ENCODE measurements around the gene FAM131C.
"Not testable (repeated sequence)": the region's sequence is repeated elsewhere in the genome, so short reads cannot be mapped to it uniquely, and the experiment has no call there.

Gene FAM131C

GRCh38 chr1:16076865-16077238, 3.4 kb upstream of the FAM131C start:
- DNase-seq (ENCODE audit: low read depth) = no peak

- DNase-seq (ENCODE audit: low read depth) = peak; percentile 71
Measured at GRCh38 chr1:16076031-16076864, 2.8 kb upstream of the FAM131C start.

- DNase-seq (ENCODE audit: low read depth) = no peak
Measured at GRCh38 chr1:16075337-16076030, 2.0 kb upstream of the FAM131C start.

- DNase-seq (ENCODE audit: low read depth) = no peak
Measured at GRCh38 chr1:16074217-16074616, 766 bp upstream of the FAM131C start.

- DNase-seq (ENCODE audit: low read depth) = no peak
Measured at GRCh38 chr1:16072616-16073484, 601 bp downstream of the FAM131C start.

GRCh38 chr1:16072095-16072494, 1.4 kb downstream of the FAM131C start:
- DNase-seq (ENCODE audit: low read depth) = no peak

GRCh38 chr1:16071614-16072013, 1.8 kb downstream of the FAM131C start:
- DNase-seq (ENCODE audit: low read depth) = no peak

- no peak for DNase-seq (ENCODE audit: low read depth)
Measured at GRCh38 chr1:16070640-16071355, 2.7 kb downstream of the FAM131C start.

- DNase-seq (ENCODE audit: low read depth) = no peak
Measured at GRCh38 chr1:16068356-16069270, 4.8 kb downstream of the FAM131C start.

- no peak for DNase-seq (ENCODE audit: low read depth)
Measured at GRCh38 chr1:16067933-16068332, 5.5 kb downstream of the FAM131C start.

- no peak for DNase-seq (ENCODE audit: low read depth)
Measured at GRCh38 chr1:16067127-16067768, 6.2 kb downstream of the FAM131C start.

GRCh38 chr1:16066245-16066644, 7.2 kb downstream of the FAM131C start:
- no peak for DNase-seq (ENCODE audit: low read depth)

GRCh38 chr1:16065269-16065576, 8.2 kb downstream of the FAM131C start:
- no peak for DNase-seq (ENCODE audit: low read depth)

GRCh38 chr1:16064536-16065268, 8.7 kb downstream of the FAM131C start:
- DNase-seq (ENCODE audit: low read depth) = no peak

GRCh38 chr1:16063921-16064320, 9.5 kb downstream of the FAM131C start:
- DNase-seq (ENCODE audit: low read depth) = no peak

GRCh38 chr1:16063226-16063829, 10.1 kb downstream of the FAM131C start:
- DNase-seq (ENCODE audit: low read depth) = no peak

- DNase-seq (ENCODE audit: low read depth) = not testable (repeated sequence)
Measured at GRCh38 chr1:16062687-16063075, 10.8 kb downstream of the FAM131C start.

GRCh38 chr1:16061989-16062686, 11.3 kb downstream of the FAM131C start:
- not testable (repeated sequence) for DNase-seq (ENCODE audit: low read depth)

- no peak for DNase-seq (ENCODE audit: low read depth)
Measured at GRCh38 chr1:16061266-16061665, 12.2 kb downstream of the FAM131C start.
